Measurements from ENCODE around the gene SH3BP1. TPM values are rescaled to one million over a fixed set of nuclear protein-coding genes. Genes with fewer than 3 reads are reported as not detected.

The SH3BP1 gene
- total and polyA plus RNA-seq, 2 of the 8 experiments (the other 6 are each of a cell fraction or from before 2014, with no cell fraction given) = 23.9 to 40.3 TPM

- no peak for TF ChIP-seq CHD7 (IDR thresholded peaks at IDR 0.05; ENCODE audit: insufficient replicate concordance, low read length)
- no peak for TF ChIP-seq CHD2 (IDR thresholded peaks at IDR 0.05; ENCODE audit: low read length)
- TF ChIP-seq BACH1 (IDR thresholded peaks at IDR 0.05; ENCODE audit: low read length) = no peak
- no peak for TF ChIP-seq SIN3A (conservative IDR thresholded peaks at IDR 0.05 in 1 of 2, IDR thresholded peaks at IDR 0.05 in 1 of 2; ENCODE audit: low read depth in 1 of 2, low read length in 2 of 2)
- no peak for TF ChIP-seq POLR2AphosphoS5 (IDR thresholded peaks at IDR 0.05; ENCODE audit: low read depth, low read length)
- TF ChIP-seq SRF (IDR thresholded peaks at IDR 0.05; ENCODE audit: low read depth, low read length) = no peak
- no peak for TF ChIP-seq SP1 (IDR thresholded peaks at IDR 0.05; ENCODE audit: low read depth, low read length)
Measured at GRCh38 chr22:37601203-37601539, 38.3 kb upstream of the SH3BP1 start (continued).

Data from H1 (cell line).